ENCODE results near the gene CLCN4. TPM values are rescaled to one million over a fixed set of nuclear protein-coding genes. Genes with fewer than 3 reads are reported as not detected.

The CLCN4 gene
- total RNA-seq, 1 experiment from 2014 or later, result 21.9 TPM

DNA sequence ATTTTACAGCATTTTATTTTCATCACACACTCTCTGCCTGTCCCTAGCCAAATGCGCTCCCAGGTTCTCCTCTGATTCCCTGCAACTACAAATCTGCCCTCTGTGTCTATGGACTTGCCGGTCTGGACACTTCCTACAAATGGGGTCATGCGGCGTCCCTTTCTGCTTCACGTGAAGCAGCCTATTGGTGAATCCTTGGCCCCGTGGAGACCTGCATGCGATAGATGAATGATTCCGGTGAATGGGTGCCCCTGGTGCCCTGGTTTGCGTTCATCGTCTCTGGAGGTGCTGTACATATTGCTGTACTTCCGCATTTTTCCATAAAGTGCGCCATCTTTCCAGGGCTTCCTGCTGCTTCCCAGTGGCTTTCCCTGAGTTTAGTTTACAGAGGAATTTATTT lies 27.5 kb upstream of the CLCN4 start:
- no peak for DNase-seq (ENCODE audit: low spot score)

- DNase-seq (ENCODE audit: low spot score), result no peak
Observed at GRCh38 chrX:10130354-10130753, 26.4 kb upstream of the CLCN4 start.

GRCh38 chrX:10133980-10134676 lies 22.6 kb upstream of the CLCN4 start:
- no peak for DNase-seq (ENCODE audit: low spot score)

DNA sequence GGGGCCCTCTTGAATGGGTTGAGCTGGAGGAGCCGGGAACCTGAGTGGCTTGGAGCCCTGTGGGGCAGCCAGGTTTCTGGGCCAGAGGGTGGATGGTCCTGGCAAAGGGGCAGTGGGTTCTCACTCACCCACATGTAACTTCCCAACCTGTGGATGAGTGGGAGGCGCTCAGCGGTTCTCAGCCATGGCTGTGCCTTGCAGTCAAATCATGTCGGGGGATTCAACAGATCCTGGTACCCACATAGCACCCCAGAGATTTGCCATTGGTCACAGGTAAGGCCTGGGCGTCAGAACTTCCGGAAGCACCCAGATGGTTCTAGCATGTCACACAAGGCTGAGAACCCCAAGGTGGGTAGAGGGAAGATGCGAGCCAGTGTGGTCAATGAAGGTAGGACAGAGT lies 21.9 kb upstream of the CLCN4 start:
- DNase-seq (ENCODE audit: low spot score), result no peak

DNA sequence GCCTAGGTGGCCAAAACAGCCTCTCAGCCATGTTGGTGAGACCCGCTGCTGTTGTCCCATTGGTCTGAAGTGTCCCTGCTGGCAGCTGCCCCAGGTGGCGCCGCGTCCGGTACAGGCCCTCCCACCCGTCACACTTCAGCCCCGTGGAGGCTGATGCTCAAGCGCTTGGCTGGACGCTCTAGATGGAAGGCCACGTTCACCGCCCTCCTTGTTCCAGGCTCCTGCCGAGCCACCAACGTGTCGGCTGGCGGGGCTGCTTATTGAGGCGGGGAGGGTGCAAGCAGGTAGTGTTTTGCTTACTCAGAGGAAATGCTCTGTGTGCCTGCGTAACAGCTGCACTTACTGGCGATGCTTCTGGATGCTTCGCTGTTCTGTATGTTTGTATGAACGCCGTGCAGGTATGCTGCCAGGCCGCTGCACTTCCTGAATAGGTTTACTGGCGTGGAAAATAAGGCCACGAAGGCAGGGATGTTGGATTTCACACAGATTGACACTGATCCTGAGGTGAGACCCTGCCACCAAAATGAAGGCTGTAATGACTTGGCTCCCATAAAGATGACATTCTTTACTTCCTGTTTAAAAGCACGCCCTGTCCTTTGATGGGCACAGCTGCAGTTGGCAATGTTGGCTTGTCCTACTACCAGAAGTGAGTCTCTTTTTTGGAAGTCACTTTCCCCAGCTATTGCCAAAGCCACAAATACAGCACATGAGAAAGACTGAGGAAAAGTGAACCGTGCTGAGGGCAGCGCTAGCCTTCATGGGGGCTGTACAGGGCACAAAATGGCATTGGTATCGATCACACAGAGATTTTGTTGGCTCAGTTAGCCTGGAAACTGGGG lies 21.0 kb upstream of the CLCN4 start:
- DNase-seq (ENCODE audit: low spot score), result no peak

GRCh38 chrX:10138726-10139125 lies 18.0 kb upstream of the CLCN4 start:
- DNase-seq (ENCODE audit: low spot score), result no peak

DNA sequence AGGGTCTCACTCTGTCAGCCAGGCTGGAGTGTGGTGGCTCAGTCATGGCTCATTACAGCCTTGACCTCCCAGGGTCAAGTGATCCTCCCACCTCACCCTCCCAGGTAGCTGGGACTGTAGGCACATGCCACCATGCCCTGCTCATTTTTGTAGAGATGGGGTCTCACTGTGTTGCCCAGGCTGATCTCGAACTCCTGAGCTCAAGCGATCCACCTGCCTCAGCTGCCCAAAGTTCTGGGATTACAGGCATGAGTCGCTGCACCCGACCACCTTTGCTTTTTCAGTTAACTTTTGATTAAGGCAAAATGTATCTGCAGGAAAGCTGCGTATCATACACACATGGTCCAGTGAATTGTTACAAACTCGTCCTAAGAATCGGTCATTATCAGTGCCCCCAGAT lies 16.5 kb upstream of the CLCN4 start:
- no peak for DNase-seq (ENCODE audit: low spot score)

- no peak for DNase-seq (ENCODE audit: low spot score)
Observed at GRCh38 chrX:10142041-10142599, 14.7 kb upstream of the CLCN4 start.

DNA sequence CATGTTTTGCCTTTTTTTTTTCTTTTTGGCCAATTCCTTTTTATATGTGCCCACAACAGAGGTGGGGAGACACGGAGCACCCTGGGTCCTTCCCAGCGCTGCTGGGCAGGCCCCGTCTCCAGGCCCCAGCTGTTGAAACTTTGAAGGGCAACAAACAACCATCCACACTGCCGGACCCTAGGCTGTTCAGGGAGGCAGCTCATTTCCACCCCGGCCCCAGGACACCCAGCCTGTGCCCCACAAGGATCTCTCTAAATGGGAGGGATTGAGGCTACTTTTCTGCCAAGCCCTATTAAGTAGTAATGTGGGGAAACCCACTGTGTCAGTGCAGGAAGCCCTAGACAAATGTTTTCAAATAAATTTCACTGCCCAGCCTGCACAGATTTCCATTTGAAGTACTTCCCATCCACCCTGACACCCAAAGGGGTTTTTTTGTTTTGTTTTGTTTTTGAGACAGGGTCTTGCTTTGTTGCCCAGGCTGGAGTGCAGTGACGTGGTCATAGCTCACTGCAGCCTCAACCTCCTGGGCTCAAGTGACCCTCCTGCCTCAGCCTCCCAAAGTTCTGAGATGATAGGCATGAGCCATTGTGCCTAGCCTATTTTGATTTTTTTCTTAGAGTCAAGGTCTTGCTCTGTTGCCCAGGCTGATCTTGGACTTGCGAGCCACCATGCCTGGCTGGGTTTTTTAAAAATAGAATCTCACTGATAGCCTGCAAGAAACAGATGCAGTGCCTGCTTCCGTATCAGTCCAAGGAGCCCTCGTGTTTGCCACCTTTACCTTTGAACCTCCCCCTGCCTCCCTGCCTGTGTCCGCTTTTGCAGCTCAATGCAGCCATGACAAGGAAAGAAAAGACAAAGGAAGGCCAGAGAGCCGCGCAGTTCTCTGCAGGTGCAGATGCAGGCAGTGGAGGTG lies 13.4 kb upstream of the CLCN4 start:
- no peak for DNase-seq (ENCODE audit: low spot score)

- no peak for DNase-seq (ENCODE audit: low spot score)
Observed at GRCh38 chrX:10146346-10146745, 10.4 kb upstream of the CLCN4 start.

- DNase-seq (ENCODE audit: low spot score), result no peak
Observed at GRCh38 chrX:10152086-10152485, 4.7 kb upstream of the CLCN4 start.

DNA sequence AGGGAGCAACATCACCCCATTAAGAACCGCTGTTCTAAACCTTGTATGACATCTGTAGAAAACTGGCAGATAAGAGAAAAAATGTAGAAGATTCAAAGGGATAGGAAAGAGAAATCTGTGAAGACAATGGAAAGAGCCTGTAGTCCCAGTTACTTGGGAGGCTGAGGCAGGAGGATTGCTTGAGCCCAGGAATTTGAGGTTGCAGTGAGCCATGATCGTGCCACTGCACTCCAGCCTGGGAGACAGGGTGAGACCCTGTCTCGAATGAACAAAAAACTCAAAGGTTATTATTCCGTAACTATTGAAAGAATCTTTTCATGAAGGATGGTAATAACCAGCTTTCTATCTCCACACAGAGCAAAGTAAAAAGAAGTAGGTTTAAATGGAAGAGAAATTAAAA lies 1.6 kb upstream of the CLCN4 start:
- DNase-seq (ENCODE audit: low spot score), result no peak

DNA sequence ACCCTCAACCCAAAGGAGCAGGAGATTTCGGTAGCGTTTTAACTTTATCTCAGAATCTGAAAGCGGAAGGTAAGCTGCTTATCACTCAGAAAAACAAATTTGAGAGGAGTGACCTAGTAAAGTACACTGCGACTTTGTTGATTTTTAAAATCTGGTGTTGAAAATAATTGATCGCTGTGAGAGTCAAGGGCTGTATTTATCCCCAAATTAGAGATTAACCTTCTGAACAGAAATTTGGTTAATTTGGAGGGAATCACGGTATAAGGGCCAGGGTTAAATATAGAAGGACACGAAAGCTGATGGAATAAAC lies 212 bp downstream of the CLCN4 start:
- DNase-seq (ENCODE audit: low spot score), result no peak

DNA sequence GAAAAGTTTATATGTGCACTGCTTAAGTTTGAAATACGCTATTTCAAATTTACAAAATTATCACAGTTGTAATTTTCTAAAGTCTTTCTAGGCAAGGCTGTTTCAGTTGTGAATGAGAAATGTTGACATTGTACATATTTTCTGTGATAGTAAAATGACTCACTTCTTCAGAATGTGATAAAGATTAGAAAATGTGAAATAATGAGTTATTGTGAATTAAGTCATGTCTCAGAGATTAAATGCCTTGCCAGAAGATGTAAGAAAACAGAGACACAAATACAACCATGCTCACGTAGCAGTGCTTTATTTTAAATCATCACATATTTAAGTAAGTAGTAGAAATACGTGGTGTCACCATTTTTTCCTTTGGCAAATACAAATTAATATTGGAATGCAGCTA lies 768 bp downstream of the CLCN4 start:
- peak; percentile 61 for DNase-seq (ENCODE audit: low spot score)

DNA sequence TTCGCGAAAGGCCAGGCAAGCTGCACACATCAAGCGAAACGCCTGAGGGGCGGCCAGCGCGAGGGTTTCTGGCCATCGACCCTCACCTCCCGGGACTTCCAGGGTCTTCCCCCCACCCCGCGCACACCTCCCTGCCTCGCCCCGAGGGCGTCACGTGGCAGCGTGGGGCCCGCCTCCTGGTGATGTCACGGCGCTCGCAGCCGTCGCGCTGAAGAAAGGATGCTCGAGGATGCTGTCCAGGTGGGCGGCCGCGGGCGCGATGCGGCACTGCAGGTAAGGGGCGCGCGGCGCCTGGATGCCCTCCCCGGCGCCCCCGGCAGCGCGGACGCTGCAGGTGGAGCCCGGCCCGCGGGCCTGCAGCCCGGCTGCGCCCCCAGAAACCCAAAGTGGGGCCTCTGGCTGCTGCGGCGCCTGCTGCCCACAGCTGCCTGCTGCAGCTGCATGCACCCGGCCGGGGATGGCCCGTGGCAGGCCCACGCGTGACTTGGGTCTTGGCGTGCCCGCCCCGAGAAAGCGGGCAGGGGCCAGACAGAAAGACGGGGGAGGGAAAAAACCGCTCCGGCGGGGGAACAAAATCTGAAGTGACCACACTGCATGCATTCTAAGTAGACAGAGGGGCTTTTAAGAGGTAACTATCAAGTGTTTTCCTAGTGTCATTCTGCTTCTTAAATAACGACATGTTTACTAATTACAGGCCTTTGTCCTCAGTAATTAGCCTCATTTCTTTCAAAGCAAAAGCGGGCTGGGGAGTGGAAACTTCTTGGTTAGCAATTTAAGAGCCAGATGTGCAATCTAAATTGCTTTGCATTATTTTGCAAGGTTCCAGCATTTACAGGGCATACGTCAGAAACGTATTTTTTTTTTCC lies 1.7 kb downstream of the CLCN4 start:
- DNase-seq (ENCODE audit: low spot score), result peak; percentile 27

- DNase-seq (ENCODE audit: low spot score), result no peak
Observed at GRCh38 chrX:10159145-10159468, 2.3 kb downstream of the CLCN4 start.

DNA sequence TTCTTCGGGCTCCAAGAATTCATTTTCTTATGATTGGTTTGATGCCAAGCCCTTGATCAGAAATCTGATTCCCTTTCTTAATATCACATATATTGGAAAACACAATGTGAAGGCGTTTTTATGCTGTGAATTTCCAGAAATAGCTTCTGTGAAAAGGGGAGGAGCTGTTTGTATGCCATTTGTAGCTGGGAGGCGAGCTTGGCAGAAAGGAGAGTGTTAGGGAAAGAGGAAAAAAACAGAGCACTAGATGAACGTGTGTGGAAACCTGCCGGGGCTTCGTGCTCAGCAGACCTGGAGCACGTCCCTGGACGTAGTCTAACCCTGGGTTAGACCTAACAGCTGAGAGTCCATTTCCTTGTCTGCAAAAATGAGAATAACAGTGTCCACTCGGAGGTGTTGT lies 3.4 kb downstream of the CLCN4 start:
- no peak for DNase-seq (ENCODE audit: low spot score)

DNA sequence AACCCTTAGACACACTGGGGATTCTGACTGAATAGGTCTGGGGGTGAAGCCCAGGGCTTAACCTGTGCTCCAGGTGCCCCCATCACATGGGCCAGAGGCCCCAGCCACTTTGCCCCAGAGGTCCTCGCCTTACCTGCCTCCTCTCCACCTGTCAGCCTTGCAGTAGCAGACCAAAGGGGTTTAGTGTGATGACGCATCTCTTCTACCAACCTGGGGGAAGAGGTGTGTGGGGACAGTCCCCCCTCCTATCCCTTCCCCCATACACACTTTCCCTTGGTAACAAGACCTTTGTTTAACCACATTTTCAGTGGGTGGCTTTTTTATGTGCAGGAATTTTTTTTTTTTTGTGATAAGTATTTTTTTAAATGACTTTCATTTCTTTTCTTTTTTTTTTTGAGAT lies 6.3 kb downstream of the CLCN4 start:
- DNase-seq (ENCODE audit: low spot score), result no peak

DNA sequence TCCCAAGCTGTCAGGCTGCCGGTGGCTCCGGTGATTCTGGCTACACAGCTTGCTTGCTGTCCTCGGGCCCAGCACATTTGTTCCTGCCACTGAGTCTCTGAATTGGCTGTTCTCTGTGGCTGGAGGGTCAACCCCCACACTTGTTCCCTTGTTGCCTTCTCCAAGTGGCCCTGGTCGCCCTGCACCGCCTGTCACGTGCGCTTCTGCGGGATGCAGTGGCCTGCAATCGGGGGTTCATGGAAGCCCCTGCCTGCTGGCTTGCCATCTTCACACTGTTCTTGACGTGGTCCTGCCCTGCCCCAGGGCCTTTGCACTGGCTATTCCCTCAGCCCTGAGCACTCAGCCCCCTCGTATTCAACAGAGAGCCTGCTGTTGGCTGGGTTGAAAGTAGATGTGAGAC lies 8.1 kb downstream of the CLCN4 start:
- DNase-seq (ENCODE audit: low spot score), result no peak

GRCh38 chrX:10165580-10166247 lies 8.9 kb downstream of the CLCN4 start:
- DNase-seq (ENCODE audit: low spot score), result no peak

DNA sequence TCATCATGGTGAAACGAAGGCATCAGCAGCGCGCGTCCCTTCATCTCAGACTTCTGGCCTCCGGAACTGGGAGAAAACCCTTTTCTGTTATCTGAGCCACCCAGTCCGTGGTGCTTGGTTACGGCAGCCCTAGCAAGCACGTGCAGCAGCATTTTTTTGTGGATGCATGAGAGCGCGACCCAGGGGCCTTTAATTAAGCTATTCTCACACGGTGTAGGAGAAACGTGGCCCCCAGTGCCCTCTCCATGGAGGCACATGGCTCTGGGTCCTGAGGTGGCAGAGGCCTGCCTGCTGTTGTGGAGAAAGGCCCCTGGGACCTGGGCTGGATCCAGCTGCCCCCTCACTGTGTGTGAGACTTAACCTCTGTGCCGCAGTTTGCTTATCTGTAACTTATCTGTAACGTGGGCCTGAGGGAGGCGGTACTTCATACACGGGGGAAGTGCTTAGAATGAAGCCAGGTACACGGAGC lies 9.5 kb downstream of the CLCN4 start:
- DNase-seq (ENCODE audit: low spot score), result no peak

Measured in A172 (cell line).